Activated CD4-positive, alpha-beta T cell treated with anti-CD3 and anti-CD28 coated beads, Interleukin-2, Interleukin-4, amounts not matched to agents 100 ng/mL and 50 ng/mL, durations not matched to agents 16 hours and 8 hours (primary cell): Measurements from ENCODE around the gene CCNL2.

ENCODE experiments used
- DNase-seq: peaks from one replicate; pipeline ENCODE4 v3.0.0-alpha.2; 2020; ENCODE audit warnings: low spot score

Gene CCNL2

DNA sequence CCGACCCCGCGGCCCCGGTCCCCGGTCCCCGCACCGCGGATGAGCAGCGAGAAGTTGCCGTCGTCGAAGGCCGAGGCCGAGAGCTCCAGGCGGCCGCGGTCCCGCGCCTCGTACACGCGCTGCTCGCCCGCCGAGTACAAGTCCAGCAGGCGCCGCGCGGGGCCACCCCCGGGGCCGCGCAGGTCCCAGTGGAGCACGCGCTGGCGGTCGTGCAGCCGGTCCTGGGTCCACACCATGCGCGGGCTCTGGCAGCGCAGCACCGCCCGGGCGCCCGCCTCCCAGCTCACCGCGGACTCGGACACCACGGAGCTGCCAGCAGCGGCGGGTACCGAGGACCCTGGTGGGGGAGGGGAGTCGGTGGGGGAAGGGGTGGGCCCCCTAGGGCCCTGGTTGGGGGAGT is 43.7 kb downstream of the CCNL2 start:
- no peak for DNase-seq

DNA sequence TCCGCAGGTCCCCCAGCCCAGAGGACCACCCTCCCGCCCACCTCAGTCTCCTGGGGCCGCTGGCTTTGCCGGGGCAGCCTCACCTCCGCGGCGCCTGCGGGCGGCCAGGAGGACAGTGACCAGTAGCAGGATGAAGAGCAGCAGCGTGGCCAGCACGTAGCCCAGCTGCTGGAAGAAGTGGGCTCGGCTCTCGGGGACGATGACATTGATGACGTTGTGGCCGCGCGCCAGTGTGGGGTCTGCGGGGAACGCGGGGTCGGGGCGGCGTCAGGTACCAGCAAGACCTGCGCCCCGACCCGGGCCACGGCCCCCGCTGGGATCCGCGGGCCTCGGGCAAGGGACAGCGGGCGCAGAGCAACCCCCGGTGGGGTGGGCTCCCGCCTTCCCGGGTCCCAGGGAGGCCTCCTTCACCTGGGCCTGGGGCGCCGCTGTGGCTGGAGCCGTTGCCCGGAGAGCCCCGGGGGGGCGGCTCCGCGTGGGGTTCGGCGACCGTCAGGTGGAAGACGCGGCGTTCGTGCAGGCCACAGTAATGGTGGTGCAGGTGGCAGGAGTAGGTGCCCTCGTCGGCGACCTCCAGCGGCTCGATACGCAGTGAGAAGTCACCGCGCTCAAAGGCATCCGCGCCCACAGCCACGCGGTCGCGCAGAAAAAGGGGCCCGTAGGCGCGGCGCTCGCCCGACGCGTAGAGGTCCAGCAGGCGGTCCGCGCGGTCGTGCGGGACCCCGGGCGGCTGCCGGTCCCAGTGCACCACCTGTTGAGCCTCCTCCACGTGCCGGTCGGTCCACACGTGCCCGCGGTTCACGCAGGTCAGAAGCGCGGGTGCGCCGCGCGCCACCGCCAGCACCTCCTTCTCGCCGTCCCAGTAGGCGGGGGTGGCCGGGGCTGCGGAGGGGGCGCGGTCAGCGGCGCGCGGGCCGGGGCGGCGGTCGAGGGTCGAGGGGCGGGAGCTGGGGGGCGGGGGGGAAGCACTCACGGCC is 44.6 kb downstream of the CCNL2 start:
- DNase-seq = no peak

DNA sequence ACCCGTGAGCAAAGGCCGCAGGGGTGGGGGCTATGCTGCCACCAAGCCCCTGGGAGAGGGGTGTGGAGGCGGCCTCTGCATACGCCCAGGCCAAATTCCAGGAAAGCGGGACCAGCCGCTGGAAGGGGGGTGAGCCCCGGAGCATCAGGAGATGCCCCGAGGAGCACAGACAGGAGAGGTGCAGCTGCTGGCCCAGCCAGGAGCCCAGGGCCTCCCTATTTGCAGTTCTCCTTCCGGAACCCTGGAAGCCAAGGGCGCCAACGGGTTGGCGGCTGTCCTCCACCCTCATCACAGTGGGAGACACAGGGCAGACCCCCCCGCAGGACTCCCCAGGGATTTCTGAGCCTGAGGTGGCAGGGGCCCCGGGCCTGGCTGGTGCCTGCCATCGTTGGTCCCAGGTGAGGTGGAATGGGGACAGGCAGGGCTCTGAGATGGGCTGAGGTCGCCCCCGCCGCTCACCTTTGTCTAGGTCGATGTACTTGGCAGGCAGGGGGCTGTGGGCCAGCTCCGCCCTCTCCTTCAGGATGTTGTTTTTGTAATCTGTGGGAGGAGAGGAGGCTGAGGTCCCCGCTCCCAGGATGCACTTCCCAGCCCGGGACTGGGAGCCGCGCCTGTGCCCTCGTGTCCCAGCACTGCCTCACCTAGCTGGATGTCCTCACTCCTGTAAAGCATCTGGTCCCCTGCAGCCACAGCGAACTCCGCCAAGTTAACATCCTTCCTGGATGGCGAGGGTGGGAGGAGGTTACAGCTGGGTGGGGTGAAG is 45.6 kb downstream of the CCNL2 start:
- DNase-seq = no peak

DNA sequence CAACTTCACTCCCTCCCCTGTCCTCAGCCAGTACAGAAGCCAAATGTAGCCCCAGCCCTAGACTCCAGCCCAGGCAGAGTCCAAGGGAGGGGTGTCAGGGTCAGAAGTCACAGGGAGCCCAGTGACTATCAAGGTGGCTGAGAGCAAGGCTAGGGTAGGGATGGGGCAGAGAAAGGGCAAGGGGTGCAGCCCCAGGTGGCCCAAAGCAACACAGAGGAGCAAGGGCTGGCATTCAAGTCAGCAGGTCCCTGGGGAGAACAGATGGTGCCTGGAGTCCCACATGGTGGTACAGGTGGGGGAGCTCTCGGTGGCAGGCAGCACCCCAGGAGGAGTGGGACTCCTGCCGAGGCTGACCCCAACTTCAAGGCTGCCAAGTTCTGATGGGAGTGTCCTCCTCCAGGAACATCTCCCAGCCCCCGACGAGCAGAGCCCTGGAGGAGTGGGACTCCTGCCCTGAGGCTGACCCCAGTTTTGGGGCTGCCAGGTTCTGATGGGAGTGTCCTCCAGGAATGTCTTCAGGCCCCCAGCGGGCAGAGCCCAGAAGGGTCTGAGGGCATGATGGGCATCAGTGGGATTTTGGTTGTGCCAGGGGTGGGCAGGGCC is 46.2 kb downstream of the CCNL2 start:
- no peak for DNase-seq

DNA sequence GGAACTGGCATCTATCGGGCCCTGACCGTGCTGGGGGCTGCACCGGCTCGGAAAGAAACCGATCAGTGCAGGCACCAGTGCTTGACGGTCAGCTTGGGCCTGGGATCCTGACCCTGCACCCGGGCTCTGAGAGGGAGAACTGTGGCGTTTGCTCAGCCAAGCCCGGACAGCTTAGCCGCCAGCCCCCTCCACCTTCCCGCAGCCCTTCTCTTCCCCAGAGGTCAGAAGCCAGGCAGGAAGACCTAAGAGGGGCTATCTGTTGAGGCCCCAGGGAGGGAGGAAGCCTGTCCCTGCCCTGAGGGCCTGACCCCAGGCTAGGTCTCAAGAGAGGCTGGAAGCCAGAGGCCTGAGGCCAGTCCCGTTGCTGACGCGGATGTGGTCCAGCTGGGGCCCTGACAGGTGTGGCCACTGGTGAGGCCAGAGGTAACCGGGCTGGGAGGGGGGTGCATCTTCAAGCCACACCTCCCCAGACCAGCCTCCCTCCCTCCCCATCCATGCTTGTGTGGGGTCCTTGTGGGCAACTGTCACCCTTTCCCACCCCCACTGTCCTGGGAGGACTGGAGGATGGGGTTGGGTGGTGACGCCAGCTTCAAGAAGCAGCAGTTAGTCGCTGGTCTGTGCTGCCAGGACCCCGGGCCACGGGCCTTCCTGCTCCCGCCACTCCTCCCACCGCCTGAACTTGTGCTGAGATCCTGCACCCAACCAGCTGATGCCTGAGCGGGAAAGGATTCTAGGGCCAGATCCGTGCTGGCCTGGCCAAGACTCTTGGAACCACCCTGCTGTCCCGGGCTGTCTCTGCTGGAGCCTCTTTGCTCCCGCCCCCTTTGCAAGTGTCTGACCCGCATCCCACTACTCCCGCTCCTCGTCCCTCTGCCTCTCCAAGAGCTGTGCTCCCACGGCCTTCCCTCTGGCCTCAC is 47.4 kb downstream of the CCNL2 start:
- no peak for DNase-seq

DNA sequence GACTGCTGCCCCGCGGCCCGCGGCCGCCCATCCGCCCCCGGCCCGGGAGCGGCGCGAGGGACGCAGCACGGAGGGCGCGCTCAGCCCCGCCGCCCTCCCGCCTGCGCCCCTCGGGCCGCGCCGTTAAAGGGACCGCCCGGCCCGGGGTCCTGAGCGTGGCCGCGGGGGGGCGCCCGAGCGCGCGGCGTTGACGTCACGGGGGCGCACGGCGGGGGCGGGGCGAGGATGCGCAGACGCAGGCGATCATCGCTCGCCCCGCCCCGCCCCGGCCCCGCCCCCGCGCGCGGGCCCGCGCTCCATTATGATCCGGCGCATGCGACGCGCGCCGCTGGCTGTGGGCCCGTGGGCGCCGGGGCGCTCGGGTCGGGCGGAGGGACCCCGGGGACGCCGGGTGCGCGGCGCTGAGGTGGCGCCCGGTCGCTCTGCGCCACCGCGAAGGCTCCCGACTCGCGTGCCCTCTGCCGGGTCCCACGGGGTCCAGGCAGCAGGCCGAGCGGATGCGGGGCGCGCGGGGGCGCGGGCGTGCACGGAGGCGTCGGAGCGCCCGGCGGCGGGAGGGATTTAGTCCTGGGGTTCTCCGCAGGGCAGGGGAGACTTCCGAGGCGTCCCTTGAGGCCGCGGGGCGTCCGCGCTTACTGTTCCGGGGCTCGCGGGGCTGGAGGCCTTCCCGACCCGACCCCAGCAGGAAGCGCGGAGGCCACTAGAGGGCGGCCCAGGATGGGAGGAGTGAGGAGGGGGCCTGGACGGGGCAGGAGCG is 49.7 kb downstream of the CCNL2 start, which contains the start of gene DVL1:
DVL1 (minus strand) TSS at position 163 of the 757 bp plus-strand sequence. CDS start 353 bp downstream, outside the sequence.
- peak; percentile 59 for DNase-seq

DNA sequence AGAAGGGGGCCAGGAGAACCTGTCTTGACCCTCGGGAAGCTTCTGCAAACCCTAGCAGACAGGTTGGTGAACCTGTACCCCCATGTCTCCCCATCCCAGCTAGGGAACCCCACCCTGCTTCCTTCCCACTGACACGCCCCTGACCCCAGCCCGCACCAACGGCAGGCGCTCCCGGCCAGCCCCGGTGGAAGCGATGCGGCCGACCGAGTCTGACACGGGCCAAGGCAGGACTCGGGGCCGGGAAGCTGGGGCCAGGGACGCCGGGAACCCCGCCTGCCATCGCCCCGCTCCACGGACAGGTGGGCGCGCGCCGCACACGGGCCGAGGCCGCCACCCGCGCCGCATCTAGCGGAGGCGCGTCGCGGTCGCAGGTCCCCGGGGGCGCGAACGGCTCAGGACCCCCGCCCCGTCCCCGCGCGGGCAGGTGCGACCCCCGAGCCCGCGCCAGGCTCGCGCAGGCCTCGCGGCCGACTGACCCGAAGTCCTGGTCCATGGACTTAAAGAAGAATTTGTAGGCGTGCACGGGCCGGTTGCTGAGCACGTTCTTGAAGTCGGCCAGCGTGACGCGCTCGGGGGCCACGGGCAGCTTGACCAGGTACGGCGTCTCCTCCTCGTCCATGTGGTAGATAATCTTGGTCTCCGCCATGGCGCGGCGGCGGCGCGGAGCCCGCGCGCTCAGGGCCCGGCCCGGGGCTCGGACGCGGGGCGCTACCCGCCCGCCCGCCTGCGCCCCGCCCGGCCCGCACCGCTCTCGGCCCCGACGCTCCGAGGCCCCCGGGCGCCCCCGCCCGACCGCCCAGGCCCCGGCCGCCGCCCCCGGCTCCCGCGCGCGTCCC is 50.5 kb downstream of the CCNL2 start:
- DNase-seq = no peak

DNA sequence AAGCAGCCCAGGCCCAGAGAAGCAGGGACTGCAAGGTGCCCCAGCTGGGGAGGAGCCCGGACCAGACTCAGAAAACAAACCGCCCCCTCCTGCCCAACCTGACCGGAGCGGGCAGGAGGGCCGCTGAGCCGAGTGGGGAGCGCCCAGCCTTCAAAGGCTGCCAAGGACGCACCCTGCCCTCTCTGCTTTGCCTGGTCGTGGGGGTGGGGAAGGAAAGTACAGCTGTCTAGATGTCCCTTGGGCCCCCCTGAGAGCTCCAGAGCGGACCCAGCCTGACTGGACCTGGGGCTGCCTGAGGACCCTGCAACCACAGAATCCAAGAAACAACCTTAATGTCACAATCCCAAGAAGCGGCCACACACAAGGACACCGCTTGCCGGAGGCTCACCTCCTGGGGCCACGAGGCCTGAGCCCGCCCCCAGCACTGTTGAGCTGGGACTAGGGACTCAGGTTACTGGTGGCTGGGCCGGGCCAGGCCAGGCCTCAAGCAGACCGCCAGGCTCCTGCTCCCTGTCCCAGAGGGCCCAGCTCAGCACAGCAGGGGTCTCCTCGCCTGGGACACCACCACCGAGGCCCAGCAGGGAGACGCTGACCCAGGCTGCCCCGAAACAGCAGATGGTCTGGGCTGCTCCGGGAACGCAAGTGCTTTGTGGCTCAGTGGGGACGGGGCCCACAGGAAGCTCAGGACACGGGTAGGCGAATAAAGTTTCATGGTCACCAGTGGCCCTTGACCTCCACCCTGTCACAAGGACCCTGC is 51.3 kb downstream of the CCNL2 start:
- no peak for DNase-seq

DNA sequence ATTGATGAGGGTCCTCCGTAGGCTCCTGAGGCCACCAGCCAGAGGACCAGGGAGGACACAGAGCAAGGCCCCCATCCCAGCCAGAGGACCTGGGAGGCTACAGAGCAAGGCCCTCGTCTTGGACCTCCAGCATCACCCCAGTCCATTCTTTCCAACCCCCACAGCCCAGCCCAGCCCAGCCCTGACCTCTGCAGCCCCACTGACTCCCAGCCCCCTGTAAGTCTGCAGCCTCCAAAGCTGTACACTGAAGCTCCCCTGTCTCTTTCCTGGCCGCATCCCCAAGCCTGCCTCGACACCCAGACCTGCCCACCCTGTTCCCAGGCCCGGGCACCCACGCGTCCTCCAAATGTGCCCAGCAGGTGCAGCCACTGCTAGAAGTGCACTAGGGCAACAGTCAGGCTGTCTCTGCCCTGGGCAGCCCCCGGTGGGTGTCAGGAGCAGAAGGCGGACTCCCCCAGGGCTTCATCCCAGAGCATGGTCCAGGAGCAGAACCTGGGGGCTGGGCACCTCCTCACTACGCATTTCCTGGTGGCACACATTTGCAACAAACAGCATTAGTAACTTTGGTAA is 52.0 kb downstream of the CCNL2 start:
- DNase-seq = no peak

DNA sequence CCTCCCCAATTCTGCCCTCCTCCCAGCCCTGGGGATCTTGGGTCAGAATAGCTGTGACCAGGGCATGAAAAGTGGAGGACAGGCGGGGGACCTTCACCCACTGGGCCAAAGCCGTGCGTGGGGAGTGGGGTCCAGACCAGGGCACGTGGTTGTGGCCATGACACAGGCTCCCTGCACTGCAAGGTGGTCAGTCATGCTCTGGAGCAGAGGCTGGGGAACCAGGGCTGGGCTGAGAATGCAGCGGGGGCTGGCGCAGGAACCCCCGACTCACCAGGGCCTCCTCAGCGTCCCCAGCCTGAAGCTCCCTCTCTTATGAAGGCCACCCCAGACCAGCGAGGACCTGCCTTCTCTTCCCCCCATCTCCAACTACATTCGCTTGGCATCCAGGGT is 52.6 kb downstream of the CCNL2 start:
- DNase-seq = no peak

DNA sequence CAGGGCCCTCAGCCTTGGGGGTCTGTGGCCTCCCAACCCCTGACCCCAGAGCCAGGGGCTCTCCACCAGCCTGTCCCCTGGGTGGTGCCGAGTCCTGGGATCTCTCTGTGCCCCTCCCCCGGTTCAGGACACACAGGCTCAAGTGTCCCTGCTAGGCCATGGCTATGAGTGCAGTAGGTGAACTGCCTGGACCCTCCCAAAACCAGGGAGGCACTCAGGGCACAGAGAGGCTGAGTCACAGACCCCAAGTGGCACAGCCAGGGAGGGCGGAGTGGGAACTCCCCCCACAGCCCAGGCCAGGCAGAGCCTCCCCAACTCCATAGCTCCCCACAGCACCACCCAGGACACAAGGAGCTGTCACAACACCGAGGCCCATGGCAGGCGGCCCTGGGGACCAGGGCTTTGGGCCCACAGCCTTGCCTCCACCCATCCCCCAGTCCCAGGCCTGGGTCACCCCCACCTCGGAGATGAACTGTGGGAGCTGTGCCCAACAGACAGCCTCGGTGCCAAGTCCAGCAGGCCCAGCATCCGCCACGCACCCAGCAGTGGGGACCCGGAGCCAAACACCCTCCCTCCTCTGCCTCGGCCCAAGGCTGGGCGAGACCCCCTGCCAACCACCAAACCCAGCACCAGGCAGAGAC is 53.2 kb downstream of the CCNL2 start:
- DNase-seq = no peak

DNA sequence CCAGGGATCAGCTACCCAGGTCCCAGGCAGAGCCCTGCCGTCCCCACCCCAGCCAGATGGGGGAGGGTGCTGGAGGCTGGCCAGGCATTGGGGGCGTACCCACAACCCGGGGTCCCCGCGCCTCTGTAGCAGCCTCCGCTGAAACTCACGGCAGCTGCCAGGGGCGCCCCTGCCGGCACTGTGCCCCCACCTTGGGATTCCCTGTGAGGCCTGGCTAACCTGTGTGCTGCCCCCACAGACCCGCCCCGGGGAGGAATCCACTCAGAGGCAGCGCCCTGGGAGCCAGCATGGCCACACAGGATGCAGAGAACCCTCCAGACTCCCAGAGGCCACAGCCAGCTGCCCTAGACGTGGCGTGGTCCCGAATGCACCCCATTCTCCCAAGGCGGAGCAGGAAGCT is 53.8 kb downstream of the CCNL2 start:
- DNase-seq = no peak

DNA sequence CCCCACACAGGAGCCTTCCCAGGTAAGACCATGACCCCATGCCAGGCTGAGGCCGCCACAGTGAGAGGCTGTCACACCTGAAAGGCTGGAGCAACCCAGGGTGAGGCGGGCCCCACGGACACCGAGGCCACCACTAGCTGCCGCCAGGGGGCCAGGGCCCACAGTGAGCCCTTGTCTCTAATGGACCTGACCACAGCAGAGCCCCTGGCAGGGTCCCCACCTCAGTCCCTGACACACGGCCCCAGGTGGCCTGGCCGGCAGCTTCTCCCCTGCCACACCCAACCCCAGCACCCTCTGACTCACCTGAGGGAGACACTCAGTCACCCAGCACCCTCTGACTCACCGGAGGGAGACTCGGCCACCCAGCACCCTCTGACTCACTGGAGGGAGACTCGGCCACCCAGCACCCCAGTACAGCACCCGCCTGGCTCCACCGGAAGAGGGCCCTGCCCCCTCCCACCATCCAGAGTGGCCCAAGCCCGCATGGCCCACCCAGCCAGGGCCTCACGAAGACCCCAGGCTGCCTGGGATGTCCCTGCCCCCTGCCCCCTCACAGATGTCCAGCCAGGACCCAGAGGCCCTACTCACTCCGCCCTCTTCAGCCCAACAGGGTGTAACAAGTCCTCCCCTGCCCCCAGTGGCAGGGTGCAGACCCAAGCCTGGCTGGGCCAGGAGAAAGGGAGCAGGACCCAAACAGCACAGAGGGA is 54.3 kb downstream of the CCNL2 start:
- peak; percentile 58 for DNase-seq

DNA sequence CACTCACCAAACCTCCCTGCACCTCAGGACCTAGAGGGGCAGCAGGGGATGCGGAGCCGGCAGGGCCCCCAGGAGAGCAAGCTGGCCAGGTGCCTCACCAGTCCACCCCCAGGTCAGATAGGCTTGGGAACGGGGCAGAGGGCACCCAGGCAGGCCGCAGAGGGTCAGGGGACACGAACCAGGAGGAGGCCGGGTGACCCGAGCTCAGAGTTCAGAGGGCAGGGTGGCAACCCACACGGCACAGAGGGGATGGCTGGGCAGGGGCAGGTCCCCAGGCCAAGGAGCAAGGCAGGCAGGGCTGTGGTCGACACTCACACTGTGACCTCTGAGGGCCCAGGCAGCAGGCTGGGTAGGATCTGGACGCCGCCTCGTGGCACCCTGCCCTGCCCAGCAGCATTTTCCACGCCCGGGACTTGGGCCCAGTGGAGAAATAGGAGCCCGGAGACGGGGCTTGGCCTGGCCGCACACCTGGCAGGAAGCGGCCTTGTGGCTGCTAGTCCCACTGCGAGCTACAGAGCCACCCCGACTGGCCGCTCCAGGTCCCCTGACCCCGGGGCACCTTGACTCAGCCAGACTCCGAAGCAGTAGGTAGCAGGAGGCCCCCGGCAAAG is 55.2 kb downstream of the CCNL2 start:
- no peak for DNase-seq

DNA sequence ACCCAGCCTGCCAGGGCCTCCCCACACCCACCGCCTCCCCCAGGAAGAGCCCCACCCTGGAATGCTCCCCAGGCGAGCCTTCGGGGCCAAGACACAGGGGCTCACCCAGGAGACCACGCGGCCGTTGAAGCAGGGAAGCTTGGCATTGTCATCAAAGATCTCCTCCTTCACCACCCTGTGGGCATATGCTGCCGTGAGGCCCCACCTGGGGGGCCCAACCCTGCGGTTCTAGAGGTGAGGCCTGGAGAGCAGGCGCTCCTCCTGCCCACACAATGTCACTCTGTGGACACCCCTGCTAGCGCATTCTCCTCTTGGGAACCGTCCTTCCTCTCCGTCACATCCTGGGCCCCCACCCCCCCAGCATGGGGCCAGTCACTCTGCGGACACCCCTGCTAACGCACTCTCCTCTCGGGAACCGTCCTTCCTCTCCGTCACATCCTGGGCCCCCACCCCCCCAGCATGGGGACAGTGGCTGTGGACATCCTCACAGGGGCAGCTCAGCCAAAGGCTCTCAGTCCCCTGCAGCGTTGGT is 56.5 kb downstream of the CCNL2 start:
- no peak for DNase-seq

DNA sequence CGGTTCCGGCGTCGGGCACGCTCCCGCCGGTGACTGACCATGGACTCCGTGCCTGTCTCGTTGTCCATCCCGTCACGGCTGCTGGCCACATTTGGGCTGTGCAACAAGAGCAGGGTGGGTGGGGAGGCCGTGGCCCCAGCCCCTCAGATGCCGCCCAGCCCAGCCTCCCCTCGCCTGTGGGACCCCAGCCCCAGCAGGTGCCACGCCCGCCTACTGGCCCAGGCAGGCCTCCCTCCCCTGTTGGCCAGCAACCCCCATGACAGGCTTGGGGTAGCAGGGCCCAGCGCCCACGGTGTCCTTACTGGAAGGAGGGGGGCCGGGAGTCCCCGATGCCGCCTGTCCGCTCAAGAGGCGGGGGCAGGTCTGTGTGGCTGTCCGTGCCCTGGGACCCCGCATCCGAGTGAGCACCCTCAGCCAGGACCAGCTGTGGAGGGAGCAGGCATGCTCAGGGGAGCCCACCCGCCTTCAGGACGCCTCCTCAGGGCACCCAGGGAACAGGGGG is 57.0 kb downstream of the CCNL2 start:
- no peak for DNase-seq

DNA sequence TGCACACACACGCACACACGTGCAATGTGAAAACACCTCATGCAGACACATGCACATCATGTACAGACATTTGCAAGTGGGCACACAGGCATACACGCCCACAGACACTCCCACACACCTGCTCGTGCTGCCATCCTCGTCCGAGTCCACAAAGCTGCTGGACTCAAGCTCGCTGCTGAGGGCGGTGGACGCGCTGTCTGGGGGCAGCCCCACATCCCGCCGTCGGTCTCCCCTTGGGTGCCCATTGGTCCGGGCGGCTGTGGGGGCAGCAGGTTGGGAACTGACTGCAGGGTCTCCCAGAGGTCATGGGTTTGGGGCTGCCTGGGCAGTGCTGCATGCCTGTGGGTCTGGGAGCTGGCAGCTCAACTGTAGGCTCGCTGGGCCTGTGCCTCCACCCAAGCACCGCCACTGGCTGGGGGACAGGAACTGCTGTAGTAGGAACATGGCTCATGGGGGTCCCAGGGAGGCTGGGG is 57.5 kb downstream of the CCNL2 start:
- no peak for DNase-seq
